Head of caudate nucleus (tissue), 42 donors: ENCODE data around the gene BTBD10.

Experiments
- DNase-seq, 42 donors: peaks; one replicate each; pipeline versions ENCODE4 v3.0.0 to v3.0.0-alpha.2; 2020 to 2021; ENCODE audit warnings: mixed read lengths in 7 of 42
- intact Hi-C: fragments of 100-400 bp; cut with DNase I; formaldehyde crosslinking; loops from one replicate; pipeline ENCODE4 v1.15.0; 2022

Gene BTBD10

GRCh38 chr11:13462901-13463778 lies at the start of gene BTBD10:
TSS of gene BTBD10 (minus strand) at chr11:13463222. CDS start at chr11:13445124, 18,098 bp downstream.
- intact Hi-C loops, result no loop called here
- DNase-seq, result peak; percentile 78 to 97 (median 93)

- intact Hi-C loops, result no loop called here
These were observed 40.4 kb upstream of the BTBD10 start for GRCh38 chr11:13503393-13503792.

GRCh38 chr11:13502492-13502891 lies 39.5 kb upstream of the BTBD10 start:
- intact Hi-C loops, result no loop called here
- DNase-seq, result no peak

More at GRCh38 chr11:13503393-13503792, 40.4 kb upstream of the BTBD10 start:
- DNase-seq, result no peak

- no peak for DNase-seq
- intact Hi-C loops, result no loop called here
These were observed 32.9 kb upstream of the BTBD10 start, which contains the start of gene PTH for GRCh38 chr11:13495929-13496328. TSS of gene PTH (minus strand) at chr11:13495997. CDS start at chr11:13492855, 3,142 bp downstream.

- intact Hi-C loops, result no loop called here
- no peak for DNase-seq
These were observed 31.0 kb upstream of the BTBD10 start for GRCh38 chr11:13494051-13494450.

GRCh38 chr11:13487661-13488030 lies 24.6 kb upstream of the BTBD10 start:
- intact Hi-C loops, result no loop called here
- no peak for DNase-seq

GRCh38 chr11:13486926-13487660 lies 24.1 kb upstream of the BTBD10 start:
- peak in 17 of 42 donors; percentile 8 to 61 (median 22) for DNase-seq
- intact Hi-C loops, result no loop called here

- DNase-seq, result no peak
- intact Hi-C loops, result no loop called here
These were observed 17.2 kb upstream of the BTBD10 start for GRCh38 chr11:13480198-13480597.

- intact Hi-C loops, result no loop called here
These were observed 16.7 kb upstream of the BTBD10 start for GRCh38 chr11:13479688-13480087.

GRCh38 chr11:13475091-13475490 lies 12.1 kb upstream of the BTBD10 start:
- no peak for DNase-seq
- intact Hi-C loops, result no loop called here

More at GRCh38 chr11:13479688-13480087, 16.7 kb upstream of the BTBD10 start:
- DNase-seq, result no peak

GRCh38 chr11:13473013-13473722 lies 10.1 kb upstream of the BTBD10 start:
- intact Hi-C loops, result no loop called here

GRCh38 chr11:13468750-13469149 lies 5.7 kb upstream of the BTBD10 start:
- intact Hi-C loops, result no loop called here
- DNase-seq, result no peak

More at GRCh38 chr11:13473013-13473722, 10.1 kb upstream of the BTBD10 start:
- DNase-seq, result no peak

GRCh38 chr11:13465909-13466371 lies 2.9 kb upstream of the BTBD10 start:
- DNase-seq, result peak in 13 of 42 donors; percentile 10 to 59 (median 21)
- intact Hi-C loops, result no loop called here

- intact Hi-C loops, result no loop called here
- DNase-seq, result peak in 3 of 42 donors; percentile 11 to 33 (median 23)
These were observed 813 bp upstream of the BTBD10 start for GRCh38 chr11:13463779-13464290.

- intact Hi-C loops, result no loop called here
- DNase-seq, result peak; percentile 33 to 88 (median 69)
These were observed 616 bp downstream of the BTBD10 start for GRCh38 chr11:13462311-13462900.

- intact Hi-C loops, result no loop called here
These were observed 1.7 kb downstream of the BTBD10 start for GRCh38 chr11:13461291-13461690.

GRCh38 chr11:13450832-13451397 lies 12.1 kb downstream of the BTBD10 start:
- intact Hi-C loops, result no loop called here

More at GRCh38 chr11:13461291-13461690, 1.7 kb downstream of the BTBD10 start:
- DNase-seq, result no peak

GRCh38 chr11:13449522-13449921 lies 13.5 kb downstream of the BTBD10 start:
- intact Hi-C loops, result no loop called here
- DNase-seq, result no peak

More at GRCh38 chr11:13450832-13451397, 12.1 kb downstream of the BTBD10 start:
- DNase-seq, result no peak
